ENCODE data around the gene VGLL2.

The VGLL2 gene

GRCh38 chr6:117275205-117275604 is 9.8 kb downstream of the VGLL2 start:
- no peaks in the 10 kb centered on the region for H3K36me3 Mint-ChIP-seq
- H3K27me3 Mint-ChIP-seq: peaks cover 26% of the 10 kb centered on the region
- no peak overlapping the region for H3K27ac Mint-ChIP-seq
- peaks cover 3% of the 10 kb centered on the region for H3K4me1 Mint-ChIP-seq
- DNase-seq (ENCODE audit: low spot score in 2 of 2): no peak
- H3K4me3 Mint-ChIP-seq: no peak overlapping the region
- ATAC-seq (ENCODE audit: low read depth): no peak
- no peaks in the 10 kb centered on the region for H3K9me3 Mint-ChIP-seq

DNA sequence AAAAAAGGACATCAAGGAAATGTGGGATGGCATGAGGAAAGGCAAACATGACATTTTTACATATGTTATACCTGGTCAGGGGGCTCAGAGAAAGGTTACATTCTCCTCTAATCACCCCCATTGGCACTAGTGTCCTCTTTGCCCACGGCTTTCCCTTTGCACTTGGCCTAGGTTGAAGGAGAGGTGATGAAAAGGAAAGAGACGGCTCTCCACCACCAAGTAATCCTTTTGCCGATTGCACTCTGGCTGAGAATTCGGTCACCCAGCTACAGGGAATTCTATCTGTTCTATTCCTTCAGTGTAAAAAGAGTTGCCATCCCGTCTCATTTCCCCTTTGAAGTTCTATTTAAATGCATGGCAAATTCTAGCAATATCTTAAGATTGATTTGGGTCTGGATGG is 10.4 kb downstream of the VGLL2 start:
- DNase-seq (ENCODE audit: low spot score in 2 of 2) (no peak), ATAC-seq (ENCODE audit: low read depth) (no peak)
- Mint-ChIP-seq H3K27ac (no peak overlapping the region), H3K9me3 (no peaks in the 10 kb centered on the region), H3K4me1 (peaks cover 3% of the 10 kb centered on the region), H3K4me3 (no peak overlapping the region), H3K36me3 (no peaks in the 10 kb centered on the region), H3K27me3 (peaks cover 24% of the 10 kb centered on the region)

- H3K27ac Mint-ChIP-seq: no peak overlapping the region
- no peaks in the 10 kb centered on the region for H3K36me3 Mint-ChIP-seq
- peaks cover 3% of the 10 kb centered on the region for H3K4me1 Mint-ChIP-seq
- H3K4me3 Mint-ChIP-seq: no peak overlapping the region
- DNase-seq (ENCODE audit: low spot score in 2 of 2) (no peak), ATAC-seq (ENCODE audit: low read depth) (no peak)
- peaks cover 24% of the 10 kb centered on the region for H3K27me3 Mint-ChIP-seq
- H3K9me3 Mint-ChIP-seq: no peaks in the 10 kb centered on the region
These were observed 11.5 kb downstream of the VGLL2 start for GRCh38 chr6:117276778-117277316.

- Mint-ChIP-seq H3K36me3 (no peaks in the 10 kb centered on the region), H3K27me3 (peaks cover 3% of the 10 kb centered on the region), H3K9me3 (no peaks in the 10 kb centered on the region), H3K4me1 (no peaks in the 10 kb centered on the region), H3K4me3 (no peak overlapping the region), H3K27ac (no peak overlapping the region)
- DNase-seq (ENCODE audit: low spot score in 2 of 2) (no peak), ATAC-seq (ENCODE audit: low read depth) (no peak)
These were observed 15.6 kb downstream of the VGLL2 start for GRCh38 chr6:117280922-117281321.

DNA sequence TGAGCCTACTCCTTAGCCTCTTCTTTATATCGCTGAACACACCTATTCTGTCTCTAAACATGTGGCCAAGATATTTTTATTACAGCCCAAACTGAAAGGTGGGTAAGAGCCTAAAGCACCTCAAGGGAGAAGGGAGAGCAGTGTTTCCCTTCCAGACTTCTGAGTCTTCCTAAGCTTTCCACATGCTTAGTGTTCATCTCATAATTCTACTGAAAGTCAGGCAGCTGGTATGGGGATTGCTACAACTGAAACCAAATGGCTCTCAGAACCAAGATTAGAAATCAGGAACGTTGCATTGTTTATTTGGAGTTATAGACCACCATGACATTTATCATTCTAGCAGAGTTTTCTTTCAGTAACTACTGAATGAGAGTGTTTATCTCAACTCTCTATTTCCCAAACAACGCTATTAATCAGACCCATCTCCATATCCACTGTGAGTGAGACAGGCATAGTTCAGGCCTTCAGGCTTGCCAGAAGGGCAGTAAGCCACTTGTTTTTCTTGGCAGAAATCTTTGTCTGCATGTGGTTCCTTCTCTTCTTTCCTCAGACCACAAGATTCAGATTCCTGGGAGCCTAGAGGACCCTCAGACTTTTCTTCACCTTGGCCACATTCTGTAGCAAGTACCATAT is 22.8 kb downstream of the VGLL2 start:
- ATAC-seq (ENCODE audit: low read depth) (no peak), DNase-seq (ENCODE audit: low spot score in 2 of 2) (no peak)
- H3K27ac Mint-ChIP-seq: no peak overlapping the region
- no peaks in the 10 kb centered on the region for H3K36me3 Mint-ChIP-seq
- H3K4me3 Mint-ChIP-seq: no peak overlapping the region
- no peaks in the 10 kb centered on the region for H3K4me1 Mint-ChIP-seq
- H3K9me3 Mint-ChIP-seq: peaks cover 2% of the 10 kb centered on the region
- H3K27me3 Mint-ChIP-seq: peaks cover 8% of the 10 kb centered on the region

- Mint-ChIP-seq H3K4me3 (no peak overlapping the region), H3K27me3 (peaks cover 10% of the 10 kb centered on the region), H3K36me3 (no peaks in the 10 kb centered on the region), H3K4me1 (no peaks in the 10 kb centered on the region), H3K9me3 (peaks cover 2% of the 10 kb centered on the region), H3K27ac (no peak overlapping the region)
- ATAC-seq (ENCODE audit: low read depth) (no peak), DNase-seq (ENCODE audit: low spot score in 2 of 2) (no peak)
These were observed 25.0 kb downstream of the VGLL2 start for GRCh38 chr6:117290173-117290846.

- Mint-ChIP-seq H3K27ac (no peak overlapping the region), H3K9me3 (peaks cover 2% of the 10 kb centered on the region), H3K4me1 (no peaks in the 10 kb centered on the region), H3K4me3 (no peak overlapping the region), H3K36me3 (no peaks in the 10 kb centered on the region), H3K27me3 (no peaks in the 10 kb centered on the region)
- DNase-seq (ENCODE audit: low spot score in 2 of 2) (no peak), ATAC-seq (ENCODE audit: low read depth) (no peak)
These were observed 33.6 kb downstream of the VGLL2 start for GRCh38 chr6:117298941-117299340.

- Mint-ChIP-seq H3K27ac (no peak overlapping the region), H3K9me3 (no peaks in the 10 kb centered on the region), H3K4me3 (no peak overlapping the region), H3K27me3 (no peaks in the 10 kb centered on the region), H3K4me1 (no peaks in the 10 kb centered on the region), H3K36me3 (no peaks in the 10 kb centered on the region)
- DNase-seq (ENCODE audit: low spot score in 2 of 2): no peak
- no peak for ATAC-seq (ENCODE audit: low read depth)
These were observed 38.0 kb downstream of the VGLL2 start for GRCh38 chr6:117303323-117303722.

GRCh38 chr6:117304446-117304845 is 39.1 kb downstream of the VGLL2 start:
- no peak for DNase-seq (ENCODE audit: low spot score in 2 of 2)
- no peaks in the 10 kb centered on the region for H3K9me3 Mint-ChIP-seq
- H3K4me1 Mint-ChIP-seq: no peaks in the 10 kb centered on the region
- H3K27ac Mint-ChIP-seq: no peak overlapping the region
- no peak for ATAC-seq (ENCODE audit: low read depth)
- no peaks in the 10 kb centered on the region for H3K36me3 Mint-ChIP-seq
- no peaks in the 10 kb centered on the region for H3K27me3 Mint-ChIP-seq
- no peak overlapping the region for H3K4me3 Mint-ChIP-seq

- no peak for DNase-seq (ENCODE audit: low spot score in 2 of 2)
- no peaks in the 10 kb centered on the region for H3K4me1 Mint-ChIP-seq
- H3K27ac Mint-ChIP-seq: no peak overlapping the region
- H3K9me3 Mint-ChIP-seq: no peaks in the 10 kb centered on the region
- no peaks in the 10 kb centered on the region for H3K36me3 Mint-ChIP-seq
- no peak for ATAC-seq (ENCODE audit: low read depth)
- no peak overlapping the region for H3K4me3 Mint-ChIP-seq
- H3K27me3 Mint-ChIP-seq: peaks cover 3% of the 10 kb centered on the region
These were observed 41.0 kb downstream of the VGLL2 start for GRCh38 chr6:117306227-117306790.

DNA sequence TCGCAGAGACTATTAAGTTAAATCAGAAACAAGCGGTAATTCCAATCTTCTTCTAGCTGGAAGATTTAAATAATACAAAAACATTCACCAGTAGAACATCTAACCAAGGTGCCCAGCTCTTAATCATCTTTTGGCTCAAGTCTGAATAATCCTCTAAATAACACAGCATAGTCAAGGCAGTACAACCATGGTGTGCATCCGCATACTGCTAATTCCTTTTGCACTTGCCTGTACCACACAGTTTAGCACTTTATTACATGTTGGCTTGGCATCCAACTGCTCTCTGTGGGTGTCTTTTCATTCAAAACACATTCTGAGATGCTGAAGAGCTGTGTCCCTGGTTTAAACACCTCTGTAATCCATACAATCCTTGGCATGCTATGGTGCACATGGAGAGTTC is 42.3 kb downstream of the VGLL2 start:
- H3K27me3 Mint-ChIP-seq: peaks cover 7% of the 10 kb centered on the region
- no peaks in the 10 kb centered on the region for H3K9me3 Mint-ChIP-seq
- no peaks in the 10 kb centered on the region for H3K4me1 Mint-ChIP-seq
- H3K27ac Mint-ChIP-seq: no peak overlapping the region
- DNase-seq (ENCODE audit: low spot score in 2 of 2): no peak
- no peak overlapping the region for H3K4me3 Mint-ChIP-seq
- H3K36me3 Mint-ChIP-seq: no peaks in the 10 kb centered on the region
- no peak for ATAC-seq (ENCODE audit: low read depth)

- Mint-ChIP-seq H3K9me3 (no peaks in the 10 kb centered on the region), H3K27me3 (peaks cover 7% of the 10 kb centered on the region), H3K4me1 (no peaks in the 10 kb centered on the region)
These were observed 43.7 kb downstream of the VGLL2 start for GRCh38 chr6:117309069-117309468.

GRCh38 chr6:117309611-117310010 is 44.3 kb downstream of the VGLL2 start:
- Mint-ChIP-seq H3K36me3 (no peaks in the 10 kb centered on the region), H3K27ac (no peak overlapping the region), H3K9me3 (no peaks in the 10 kb centered on the region), H3K4me1 (no peaks in the 10 kb centered on the region), H3K27me3 (peaks cover 7% of the 10 kb centered on the region), H3K4me3 (no peak overlapping the region)
- ATAC-seq (ENCODE audit: low read depth) (no peak), DNase-seq (ENCODE audit: low spot score in 2 of 2) (no peak)

More at GRCh38 chr6:117309069-117309468, 43.7 kb downstream of the VGLL2 start:
- H3K27ac Mint-ChIP-seq: no peak overlapping the region
- H3K4me3 Mint-ChIP-seq: no peak overlapping the region
- no peaks in the 10 kb centered on the region for H3K36me3 Mint-ChIP-seq
- ATAC-seq (ENCODE audit: low read depth) (no peak), DNase-seq (ENCODE audit: low spot score in 2 of 2) (no peak)

GRCh38 chr6:117311310-117311709 is 46.0 kb downstream of the VGLL2 start:
- Mint-ChIP-seq H3K36me3 (no peaks in the 10 kb centered on the region), H3K27me3 (peaks cover 7% of the 10 kb centered on the region), H3K4me1 (no peaks in the 10 kb centered on the region), H3K4me3 (no peak overlapping the region), H3K27ac (no peak overlapping the region), H3K9me3 (no peaks in the 10 kb centered on the region)
- ATAC-seq (ENCODE audit: low read depth) (no peak), DNase-seq (ENCODE audit: low spot score in 2 of 2) (no peak)

Measured in memory B cell (primary cell).